Measurements from ENCODE around the gene IWS1.

GRCh38 chr2:127517465-127517864 is 8.8 kb downstream of the IWS1 start:
- TF ChIP-seq FOXP1 (CRISPR knock-in tag; IDR thresholded peaks at IDR 0.05), result no peak
- TF ChIP-seq EZH2 (IDR thresholded peaks at IDR 0.05; ENCODE audit: borderline replicate concordance, low read depth, low read length), result no peak
